HG03066 (cell line): ENCODE results near the gene ILF3.

Source experiments
- ATAC-seq: cut with Tn5 transposase; IDR thresholded peaks from one replicate; pipeline ENCODE4 v1.9.1; 2021; ENCODE audit warnings: low read depth; ENCODE audit not compliant: unreplicated experiment

ILF3 gene

GRCh38 chr19:10692673-10693264 lies 38.6 kb downstream of the ILF3 start:
- no peak for ATAC-seq

DNA sequence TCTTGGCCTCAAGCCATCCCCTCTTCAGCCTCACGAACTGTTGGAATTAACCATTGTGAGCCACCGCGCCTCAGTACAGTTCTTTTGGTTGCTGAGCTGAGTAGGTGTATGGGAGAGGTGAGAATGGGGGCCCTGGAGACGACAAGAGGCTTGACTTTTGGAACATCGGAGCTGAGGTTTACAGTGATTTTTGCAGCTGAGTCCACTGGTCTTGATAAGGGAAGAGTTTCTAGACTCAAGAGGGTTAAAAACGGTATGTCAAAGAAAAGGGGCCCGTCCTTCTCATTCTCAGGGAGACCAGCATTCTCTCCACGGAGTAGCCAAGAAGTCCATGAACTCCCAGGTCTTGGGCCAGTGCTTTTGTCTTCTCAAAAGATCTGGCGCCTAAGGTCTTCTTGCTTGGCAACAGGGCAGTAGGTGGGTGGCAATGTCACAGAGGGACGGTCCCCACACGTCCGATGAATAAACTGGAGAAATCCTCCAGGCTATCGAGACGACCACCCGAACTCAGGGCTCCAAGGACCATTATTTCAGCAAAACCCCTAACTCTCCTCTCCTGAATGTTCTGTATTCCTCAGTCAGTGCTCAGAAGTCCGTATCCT lies 40.7 kb downstream of the ILF3 start:
- ATAC-seq = no peak

DNA sequence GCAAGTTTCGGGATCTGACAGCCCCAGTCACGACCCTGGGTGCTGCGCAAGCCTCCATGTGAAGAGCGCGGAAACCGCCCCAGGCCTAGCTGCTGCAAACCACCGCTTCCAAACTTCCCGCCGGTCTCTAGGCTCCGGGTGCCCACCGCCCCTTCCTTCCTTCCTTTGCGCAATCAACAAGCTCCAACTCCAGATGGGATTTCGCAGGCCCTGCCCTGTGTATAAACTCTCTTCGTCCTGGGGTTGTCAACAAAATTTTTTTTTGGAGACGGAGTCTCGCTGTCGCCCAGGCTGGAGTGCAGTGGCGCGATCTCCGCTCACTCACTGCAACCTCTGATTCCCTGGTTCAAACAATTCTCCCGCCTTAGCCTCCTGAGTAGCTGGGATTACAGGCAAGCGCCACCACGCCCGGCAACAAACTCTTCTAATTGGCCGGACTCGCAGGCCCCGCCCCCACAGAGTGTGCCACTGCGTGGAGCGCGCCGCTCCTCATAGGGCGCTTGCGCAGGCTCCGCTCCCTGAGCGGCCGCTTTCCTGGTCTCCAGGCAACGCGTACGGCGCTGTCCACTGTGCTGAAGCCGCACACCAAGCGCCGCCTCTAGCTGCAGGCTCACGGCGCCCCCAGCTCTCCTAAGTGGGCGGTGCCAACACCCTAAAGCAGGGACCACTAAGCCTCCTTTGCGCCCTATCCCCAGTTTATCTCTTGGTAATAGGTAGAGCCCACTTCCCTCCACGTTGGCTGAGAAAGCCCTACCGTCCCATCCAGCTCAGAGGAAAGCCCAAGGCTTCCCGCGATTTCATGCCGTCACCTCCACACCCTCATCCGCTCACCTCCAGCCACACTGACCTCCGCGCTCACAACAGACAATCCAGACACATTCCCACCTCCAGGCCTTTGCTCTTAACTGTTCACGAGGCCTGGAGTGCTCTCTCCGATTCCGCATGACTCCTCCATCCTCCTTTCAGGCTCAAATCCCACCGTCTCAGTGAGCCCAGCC lies 41.6 kb downstream of the ILF3 start:
- peak; percentile 68 for ATAC-seq

- ATAC-seq = no peak
These were observed 45.6 kb downstream of the ILF3 start for GRCh38 chr19:10699650-10700335.

DNA sequence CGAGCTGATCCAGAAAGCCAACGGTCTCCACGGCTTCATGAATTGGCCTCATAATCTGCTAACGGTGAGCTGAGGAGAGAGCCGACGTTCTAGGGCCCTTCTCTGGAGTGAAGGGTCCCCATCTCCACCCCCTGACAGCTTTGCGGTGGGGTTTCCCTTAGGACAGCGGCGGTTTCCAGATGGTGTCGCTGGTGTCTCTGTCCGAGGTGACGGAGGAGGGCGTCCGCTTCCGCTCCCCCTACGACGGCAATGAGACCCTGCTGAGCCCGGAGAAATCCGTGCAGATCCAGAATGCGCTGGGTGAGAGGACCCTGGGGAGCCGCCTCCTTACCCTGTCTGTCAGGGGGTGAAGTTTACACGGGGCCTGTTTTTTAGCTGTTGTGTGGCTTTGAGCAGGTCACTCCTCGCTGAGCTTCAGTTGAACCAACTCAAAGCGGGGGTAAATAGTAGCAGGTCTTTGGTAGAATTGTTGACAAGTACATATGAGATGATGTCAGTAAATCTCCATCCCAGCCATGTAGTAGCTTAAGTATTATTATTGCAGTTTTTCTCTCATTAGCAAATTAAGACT lies 47.9 kb downstream of the ILF3 start:
- no peak for ATAC-seq

DNA sequence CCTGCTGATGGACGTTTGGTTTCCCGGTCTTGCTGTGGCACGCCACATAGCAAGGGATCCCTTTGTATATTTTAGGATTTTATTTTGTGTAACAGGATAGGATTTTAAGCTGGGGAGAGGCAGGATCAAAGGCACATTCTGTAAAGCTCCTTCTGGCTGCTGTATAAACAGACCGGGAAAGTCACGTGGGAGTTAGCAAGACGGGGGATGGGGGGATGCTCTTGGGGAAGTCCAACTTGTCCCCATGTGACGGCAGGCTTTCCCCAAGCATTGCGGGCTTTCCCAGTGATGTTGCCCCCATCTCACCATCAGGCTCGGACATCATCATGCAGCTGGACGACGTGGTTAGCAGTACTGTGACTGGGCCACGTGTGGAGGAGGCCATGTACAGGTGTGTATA lies 52.8 kb downstream of the ILF3 start:
- no peak for ATAC-seq

- ATAC-seq = no peak
These were observed 53.3 kb downstream of the ILF3 start for GRCh38 chr19:10707440-10707839.

DNA sequence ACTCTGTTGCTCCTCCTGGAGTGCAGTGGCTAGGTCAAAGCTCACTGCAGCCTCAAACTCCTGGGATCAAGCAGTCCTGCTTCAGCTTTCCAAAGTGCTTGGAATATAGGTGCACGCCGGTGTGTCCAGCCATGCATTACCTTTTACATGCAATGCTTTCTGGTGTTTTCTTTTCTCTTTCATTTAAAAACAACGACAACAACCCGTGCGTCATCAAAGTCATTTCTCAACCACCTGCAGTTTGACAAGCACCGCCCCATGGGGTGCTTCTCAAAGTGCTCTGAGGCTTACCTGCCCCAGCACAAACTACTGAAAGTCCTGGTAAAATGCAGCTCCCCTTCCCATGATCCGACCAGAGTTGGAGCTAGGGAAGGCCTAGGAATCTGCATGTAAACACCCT lies 54.1 kb downstream of the ILF3 start:
- no peak for ATAC-seq

GRCh38 chr19:10712045-10712444 lies 57.9 kb downstream of the ILF3 start:
- no peak for ATAC-seq

- no peak for ATAC-seq
These were observed 58.6 kb downstream of the ILF3 start for GRCh38 chr19:10712754-10713153.

- ATAC-seq = no peak
These were observed 59.2 kb downstream of the ILF3 start for GRCh38 chr19:10713317-10713716.

- no peak for ATAC-seq
These were observed 62.9 kb downstream of the ILF3 start for GRCh38 chr19:10717054-10717355.

DNA sequence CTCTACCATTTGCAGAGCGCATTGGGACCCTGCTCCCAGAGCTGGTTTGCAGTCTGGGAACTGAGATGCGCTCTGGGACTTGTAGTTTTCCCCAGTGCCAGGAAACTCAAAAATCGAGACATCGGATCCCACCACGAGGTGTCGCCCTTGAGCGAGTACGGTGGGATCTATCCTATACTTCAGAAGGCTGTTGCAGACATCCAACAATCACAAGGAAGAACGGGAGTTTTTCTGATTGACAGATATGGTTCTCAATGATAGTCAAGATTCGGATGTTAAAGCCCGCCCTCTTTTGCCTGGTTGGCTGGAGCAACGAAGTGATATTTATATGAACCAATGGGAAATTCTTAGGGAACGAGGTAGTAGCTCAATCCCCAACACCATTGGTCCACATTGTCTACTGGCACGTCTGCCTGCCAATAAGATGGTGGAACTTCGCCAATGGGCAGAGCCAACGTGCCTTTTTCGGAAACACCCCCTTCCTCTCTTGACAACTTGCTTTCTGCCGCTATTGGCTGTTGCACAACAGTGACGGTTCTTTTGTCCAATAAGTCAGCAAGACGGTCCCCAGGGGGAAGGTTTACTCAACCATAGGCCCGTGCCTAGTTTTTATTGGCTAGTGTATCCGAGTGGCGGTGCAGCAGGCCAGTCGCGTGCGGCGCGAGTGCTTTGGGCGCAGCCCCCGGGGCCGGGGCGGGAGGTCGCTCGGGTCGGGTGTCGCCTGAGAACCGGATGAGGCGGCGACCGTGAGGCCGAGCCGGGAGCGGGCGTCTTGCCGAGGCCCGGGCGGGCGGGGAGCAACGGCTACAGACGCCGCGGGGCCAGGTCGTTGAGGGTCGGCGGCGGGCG lies 63.4 kb downstream of the ILF3 start, which contains the start of gene DNM2:
TSS of gene DNM2 (plus strand) at position 724 of the 849 bp plus-strand sequence. CDS start 164 bp downstream, outside the sequence.
- peak; percentile 81 for ATAC-seq

- peak; percentile 19 for ATAC-seq
These were observed 64.4 kb downstream of the ILF3 start for GRCh38 chr19:10718205-10719196.

DNA sequence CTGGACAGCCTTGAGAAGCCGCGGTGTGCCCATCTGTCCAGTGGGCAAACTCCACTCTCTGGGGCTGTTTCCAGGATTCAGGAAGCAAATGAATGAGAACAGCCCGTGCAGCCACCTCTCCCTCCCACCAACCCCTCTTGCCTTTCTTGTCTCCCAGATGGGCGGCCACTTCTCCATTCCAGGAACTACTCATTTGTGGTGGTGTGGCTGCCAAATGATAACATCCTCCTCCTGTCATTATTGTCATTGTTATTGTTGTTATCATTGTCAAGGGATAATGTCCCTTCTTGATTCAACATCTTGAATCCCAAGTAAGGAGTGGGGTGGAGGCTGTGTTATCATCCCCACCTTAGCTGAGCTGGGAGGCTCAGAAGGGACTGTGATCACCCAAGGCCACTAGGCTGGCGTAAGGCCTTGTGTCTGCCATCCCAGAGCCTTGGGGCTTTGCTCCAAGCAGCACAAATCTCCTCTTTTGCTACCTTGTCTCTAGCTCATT lies 65.4 kb downstream of the ILF3 start:
- no peak for ATAC-seq

DNA sequence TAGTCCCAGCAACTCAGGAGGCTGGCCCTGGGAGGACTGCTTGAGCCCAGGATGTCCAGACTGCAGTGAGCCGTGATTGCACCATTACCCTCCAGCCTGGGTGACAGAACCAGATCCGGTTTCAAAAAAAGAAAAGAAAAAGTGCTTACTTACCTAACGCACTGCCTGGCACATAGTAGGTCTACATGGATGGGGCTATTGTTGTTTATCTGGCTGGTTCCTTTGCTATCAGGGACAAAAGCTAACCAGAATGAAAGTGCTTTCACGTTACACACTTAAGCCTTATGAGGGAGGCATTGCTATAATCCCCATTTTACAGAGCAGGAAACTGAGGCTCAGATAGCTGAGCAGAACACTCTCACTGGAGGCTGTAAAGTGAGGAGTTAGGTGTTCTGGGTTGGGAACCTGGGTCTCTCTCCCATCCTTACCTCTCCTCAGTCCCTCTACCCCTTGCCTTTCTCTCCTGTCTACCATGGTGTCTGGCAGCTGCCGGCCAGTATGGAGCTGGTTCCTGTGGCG lies 66.5 kb downstream of the ILF3 start:
- no peak for ATAC-seq

GRCh38 chr19:10723591-10723990 lies 69.4 kb downstream of the ILF3 start:
- no peak for ATAC-seq

GRCh38 chr19:10724573-10725071 lies 70.5 kb downstream of the ILF3 start:
- ATAC-seq = no peak
